Right atrium auricular region (tissue), 2 donors: ENCODE results near the gene FRMPD4. TPM values are rescaled to one million over a fixed set of nuclear protein-coding genes. Genes with fewer than 3 reads are reported as not detected.

ENCODE experiments used
- DNase-seq: peaks from one replicate; pipeline ENCODE4 v3.0.0-alpha.2; 2019; ENCODE audit warnings: low spot score
- H3K27ac ChIP-seq, 2 donors: fragments of 200-600 bp; sonication (generic); 1 replicate in 1 of 2; 2 replicates in 1 of 2; pipeline ENCODE4 v1.5.1; 2016 to 2019
- H3K27me3 ChIP-seq, 2 donors: fragments of 200-600 bp; sonication (generic); one replicate each; pipeline versions ENCODE4 v1.5.1 to v1.6.0; 2017 to 2019
- H3K36me3 ChIP-seq: fragments of 200-600 bp; sonication (generic); one replicate; pipeline ENCODE4 v1.5.1; 2016
- H3K4me1 ChIP-seq, 2 donors: fragments of 200-600 bp; sonication (generic); one replicate each; pipeline versions ENCODE4 v1.5.1 to v1.6.0; 2017 to 2019
- H3K4me3 ChIP-seq, 2 donors: fragments of 200-600 bp; sonication (generic); 1 replicate in 1 of 2; 2 replicates in 1 of 2; pipeline ENCODE4 v1.5.1; 2017 to 2019; ENCODE audit warnings: mild to moderate bottlenecking in 1 of 2, moderate library complexity in 1 of 2
- H3K9me3 ChIP-seq, 2 donors: fragments of 200-600 bp; sonication (generic); one replicate each; pipeline ENCODE4 v1.5.1; 2019
- CTCF ChIP-seq, 2 donors: fragments of 200-600 bp; sonication (generic); IDR thresholded peaks; one replicate each; pipeline ENCODE4 v1.5.1; 2019; ENCODE audit warnings: antibody characterized with exemption in 2 of 2
- total RNA-seq, 2 donors: library from RNA; depleted of rRNA; stranded (reverse); fragments of >200 nt; gene quantifications; one replicate each; pipeline ENCODE4 v1.1.0, GENCODE V29; 2016

Gene FRMPD4
- total RNA-seq, 2 donors from 2014 or later = 1.2 to 1.3 TPM

DNA sequence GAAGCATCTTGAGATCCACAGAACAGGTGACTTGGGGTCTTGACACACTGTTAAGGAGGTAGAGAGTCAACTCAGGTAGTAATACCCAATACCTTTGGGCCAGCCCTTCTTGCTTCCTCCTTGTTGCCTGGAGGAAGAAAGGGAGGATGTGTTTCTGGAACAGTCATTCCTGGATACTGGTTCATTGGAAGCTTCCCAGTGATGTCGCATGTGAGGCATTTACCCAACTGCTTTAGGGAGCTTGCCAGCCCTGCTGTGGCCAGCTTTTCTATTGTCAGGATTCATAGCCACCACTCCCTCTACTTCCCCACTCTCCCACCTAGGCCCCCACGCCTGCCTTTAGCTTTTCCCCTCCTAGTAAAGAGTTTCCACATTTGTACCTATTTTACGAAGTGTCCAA lies 342.7 kb downstream of the FRMPD4 start:
- Histone ChIP-seq H3K4me3 (no peak overlapping the region), H3K4me1 (no peaks in the 10 kb centered on the region), H3K36me3 (no peaks in the 10 kb centered on the region), H3K27me3 (no peaks in the 10 kb centered on the region), H3K27ac (no peak overlapping the region), H3K9me3 (peaks cover 0 to 3% of the 10 kb centered on the region in 2 donors)
- TF ChIP-seq CTCF (IDR thresholded peaks at IDR 0.05) = no peak
- no peak for DNase-seq

DNA sequence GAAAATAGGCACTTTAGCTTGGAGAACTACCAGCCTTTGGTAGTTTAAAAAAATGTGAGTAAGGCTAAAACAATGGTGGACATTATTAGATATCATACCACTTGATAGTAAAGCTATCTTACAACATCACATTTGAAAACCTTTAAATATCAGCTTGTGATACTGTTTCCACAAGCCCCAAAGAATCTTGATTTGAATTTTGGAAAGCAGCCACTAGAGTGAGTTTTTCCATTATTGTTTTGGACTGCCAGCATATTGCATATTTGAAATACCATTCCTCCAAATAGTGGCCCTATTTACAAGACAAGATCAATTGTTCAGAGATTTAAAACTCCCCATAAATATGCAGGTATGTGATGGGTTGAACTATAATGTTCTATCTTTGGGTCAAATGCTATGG lies 349.9 kb downstream of the FRMPD4 start:
- DNase-seq = no peak
- H3K4me1 ChIP-seq = no peaks in the 10 kb centered on the region
- no peak for TF ChIP-seq CTCF (IDR thresholded peaks at IDR 0.05)
- no peak overlapping the region for H3K27ac ChIP-seq
- H3K9me3 ChIP-seq = no peaks in the 10 kb centered on the region
- H3K27me3 ChIP-seq = no peaks in the 10 kb centered on the region
- no peak overlapping the region for H3K4me3 ChIP-seq
- H3K36me3 ChIP-seq = no peaks in the 10 kb centered on the region

GRCh38 chrX:12488771-12489170 lies 350.5 kb downstream of the FRMPD4 start:
- H3K4me3 ChIP-seq = no peak overlapping the region
- no peak overlapping the region for H3K27ac ChIP-seq
- no peak for TF ChIP-seq CTCF (IDR thresholded peaks at IDR 0.05)
- H3K4me1 ChIP-seq = no peaks in the 10 kb centered on the region
- no peak for DNase-seq
- H3K9me3 ChIP-seq = no peaks in the 10 kb centered on the region
- H3K36me3 ChIP-seq = no peaks in the 10 kb centered on the region
- no peaks in the 10 kb centered on the region for H3K27me3 ChIP-seq

GRCh38 chrX:12489341-12489740 lies 351.1 kb downstream of the FRMPD4 start:
- no peak for TF ChIP-seq CTCF (IDR thresholded peaks at IDR 0.05)
- Histone ChIP-seq H3K9me3 (no peaks in the 10 kb centered on the region), H3K4me3 (no peak overlapping the region), H3K36me3 (no peaks in the 10 kb centered on the region), H3K4me1 (no peaks in the 10 kb centered on the region), H3K27ac (no peak overlapping the region), H3K27me3 (no peaks in the 10 kb centered on the region)
- no peak for DNase-seq

GRCh38 chrX:12494400-12495138 lies 356.3 kb downstream of the FRMPD4 start:
- Histone ChIP-seq H3K4me1 (no peaks in the 10 kb centered on the region), H3K27me3 (no peaks in the 10 kb centered on the region), H3K36me3 (no peaks in the 10 kb centered on the region), H3K27ac (peak overlapping the region; percentile 59 to 77), H3K4me3 (no peak overlapping the region), H3K9me3 (no peaks in the 10 kb centered on the region)
- TF ChIP-seq CTCF (IDR thresholded peaks at IDR 0.05) = no peak
- DNase-seq = no peak

GRCh38 chrX:12496343-12496742 lies 358.1 kb downstream of the FRMPD4 start:
- Histone ChIP-seq H3K4me3 (no peak overlapping the region), H3K4me1 (no peaks in the 10 kb centered on the region), H3K9me3 (no peaks in the 10 kb centered on the region), H3K27me3 (no peaks in the 10 kb centered on the region), H3K27ac (peak overlapping the region; percentile 5 to 77), H3K36me3 (no peaks in the 10 kb centered on the region)
- no peak for TF ChIP-seq CTCF (IDR thresholded peaks at IDR 0.05)
- no peak for DNase-seq
